ENCODE measurements around the gene NOXRED1.

Gene NOXRED1

DNA sequence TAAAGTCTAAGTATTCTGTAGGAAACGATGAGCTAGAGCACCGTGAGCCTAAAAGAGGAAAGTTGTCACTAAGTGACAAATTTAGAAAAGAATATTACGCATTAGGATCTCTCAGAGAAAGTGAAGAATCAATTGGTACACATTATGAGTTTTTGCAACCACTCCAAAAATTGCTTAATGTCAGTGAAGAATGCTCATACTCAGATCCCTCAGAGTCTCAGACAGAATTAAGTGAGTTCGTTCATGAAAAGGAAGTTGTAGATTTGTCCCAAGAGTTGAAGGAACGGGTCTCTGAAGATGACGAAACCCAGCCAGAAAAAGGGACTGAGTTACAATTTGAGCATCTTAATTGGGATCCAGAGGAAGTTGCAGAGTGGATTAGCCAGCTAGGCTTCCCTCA, 44.6 kb downstream of the NOXRED1 start:
- TF ChIP-seq, protein P1, sequence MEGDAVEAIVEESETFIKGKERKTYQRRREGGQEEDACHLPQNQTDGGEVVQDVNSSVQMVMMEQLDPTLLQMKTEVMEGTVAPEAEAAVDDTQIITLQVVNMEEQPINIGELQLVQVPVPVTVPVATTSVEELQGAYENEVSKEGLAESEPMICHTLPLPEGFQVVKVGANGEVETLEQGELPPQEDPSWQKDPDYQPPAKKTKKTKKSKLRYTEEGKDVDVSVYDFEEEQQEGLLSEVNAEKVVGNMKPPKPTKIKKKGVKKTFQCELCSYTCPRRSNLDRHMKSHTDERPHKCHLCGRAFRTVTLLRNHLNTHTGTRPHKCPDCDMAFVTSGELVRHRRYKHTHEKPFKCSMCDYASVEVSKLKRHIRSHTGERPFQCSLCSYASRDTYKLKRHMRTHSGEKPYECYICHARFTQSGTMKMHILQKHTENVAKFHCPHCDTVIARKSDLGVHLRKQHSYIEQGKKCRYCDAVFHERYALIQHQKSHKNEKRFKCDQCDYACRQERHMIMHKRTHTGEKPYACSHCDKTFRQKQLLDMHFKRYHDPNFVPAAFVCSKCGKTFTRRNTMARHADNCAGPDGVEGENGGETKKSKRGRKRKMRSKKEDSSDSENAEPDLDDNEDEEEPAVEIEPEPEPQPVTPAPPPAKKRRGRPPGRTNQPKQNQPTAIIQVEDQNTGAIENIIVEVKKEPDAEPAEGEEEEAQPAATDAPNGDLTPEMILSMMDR (IDR thresholded peaks at IDR 0.05; ENCODE audit: low read depth, low read length): no peak
- H3K4me3 ChIP-seq (replicated peaks in 1 of 2; ENCODE audit: low read depth in 2 of 2, low read length in 2 of 2): no peak overlapping the region
- no peak for DNase-seq (ENCODE audit: low read depth in 2 of 2)

DNA sequence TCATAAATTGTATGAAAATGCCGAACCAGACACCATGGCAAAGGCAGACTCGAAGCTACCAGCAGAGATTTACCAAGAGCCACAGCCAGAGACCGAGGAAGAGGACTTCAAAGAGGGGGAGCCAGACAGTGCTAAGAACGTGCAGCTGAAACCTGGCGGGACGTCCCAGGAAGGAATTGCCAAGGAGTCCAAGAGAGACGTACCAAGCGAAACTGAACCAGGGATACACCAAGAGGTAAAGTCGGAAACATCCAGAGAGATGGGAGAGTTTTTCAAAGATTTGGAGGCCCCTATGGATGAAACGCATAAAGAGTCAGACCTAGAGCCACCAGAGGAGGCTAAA, 45.9 kb downstream of the NOXRED1 start:
- DNase-seq (ENCODE audit: low read depth in 2 of 2): no peak
- H3K4me3 ChIP-seq (replicated peaks in 1 of 2; ENCODE audit: low read depth in 2 of 2, low read length in 2 of 2): peak overlapping the region; percentile 70 to 86
- TF ChIP-seq, protein P1 (IDR thresholded peaks at IDR 0.05; ENCODE audit: low read depth, low read length): no peak

DNA sequence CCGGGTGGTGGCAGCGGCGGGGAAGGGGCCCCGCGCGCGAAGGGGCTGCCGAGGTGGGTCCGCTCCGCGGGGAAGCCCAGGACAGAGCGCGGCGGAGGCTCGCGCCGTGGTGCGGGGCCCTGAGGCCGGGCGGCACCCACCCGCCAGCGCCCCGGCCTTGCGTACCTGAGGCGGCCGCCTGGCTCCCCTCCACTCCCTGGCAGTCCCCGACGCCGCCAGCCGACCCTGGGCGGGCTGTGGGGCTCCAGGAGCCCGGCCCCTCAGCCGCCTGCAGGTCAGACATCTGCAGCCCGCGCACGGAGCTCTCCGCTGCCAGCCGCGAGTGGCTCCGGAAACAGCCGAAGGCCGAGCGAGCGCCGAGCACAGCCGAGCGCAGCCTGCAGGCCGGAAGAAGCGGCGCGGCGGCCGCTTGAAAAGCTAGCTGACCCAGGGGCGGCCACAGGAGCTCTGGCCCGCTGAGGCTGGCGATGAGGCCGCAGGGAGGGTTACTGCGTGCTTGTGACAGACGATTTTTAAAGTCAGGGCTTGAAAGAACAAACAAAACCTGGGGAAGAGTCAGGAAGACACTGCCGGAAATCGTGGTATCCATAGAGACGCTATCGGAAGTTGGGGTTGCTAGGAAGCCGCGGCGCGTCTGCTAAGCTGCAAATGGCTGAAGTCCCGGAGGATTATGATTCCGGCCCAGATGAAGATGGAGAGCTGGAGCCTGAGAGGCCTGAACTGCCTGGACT, 46.4 kb downstream of the NOXRED1 start, which contains the start of the genes SAMD15 and TMED8:
Gene SAMD15, plus strand, starts transcription at position 609 of the 731 bp plus-strand sequence. Its CDS starts 40 bp downstream, at position 649.
Gene TMED8, minus strand, starts transcription at position 324 of the 731 bp plus-strand sequence. Its CDS starts 41 bp downstream, at position 283.
- TF ChIP-seq, protein P1 (IDR thresholded peaks at IDR 0.05; ENCODE audit: low read depth, low read length): peak; percentile 14
- H3K4me3 ChIP-seq (replicated peaks in 1 of 2; ENCODE audit: low read depth in 2 of 2, low read length in 2 of 2): peak within 1 kb of the TSS; percentile 70 to 86
- peak; percentile 86 to 90 for DNase-seq (ENCODE audit: low read depth in 2 of 2)

DNA sequence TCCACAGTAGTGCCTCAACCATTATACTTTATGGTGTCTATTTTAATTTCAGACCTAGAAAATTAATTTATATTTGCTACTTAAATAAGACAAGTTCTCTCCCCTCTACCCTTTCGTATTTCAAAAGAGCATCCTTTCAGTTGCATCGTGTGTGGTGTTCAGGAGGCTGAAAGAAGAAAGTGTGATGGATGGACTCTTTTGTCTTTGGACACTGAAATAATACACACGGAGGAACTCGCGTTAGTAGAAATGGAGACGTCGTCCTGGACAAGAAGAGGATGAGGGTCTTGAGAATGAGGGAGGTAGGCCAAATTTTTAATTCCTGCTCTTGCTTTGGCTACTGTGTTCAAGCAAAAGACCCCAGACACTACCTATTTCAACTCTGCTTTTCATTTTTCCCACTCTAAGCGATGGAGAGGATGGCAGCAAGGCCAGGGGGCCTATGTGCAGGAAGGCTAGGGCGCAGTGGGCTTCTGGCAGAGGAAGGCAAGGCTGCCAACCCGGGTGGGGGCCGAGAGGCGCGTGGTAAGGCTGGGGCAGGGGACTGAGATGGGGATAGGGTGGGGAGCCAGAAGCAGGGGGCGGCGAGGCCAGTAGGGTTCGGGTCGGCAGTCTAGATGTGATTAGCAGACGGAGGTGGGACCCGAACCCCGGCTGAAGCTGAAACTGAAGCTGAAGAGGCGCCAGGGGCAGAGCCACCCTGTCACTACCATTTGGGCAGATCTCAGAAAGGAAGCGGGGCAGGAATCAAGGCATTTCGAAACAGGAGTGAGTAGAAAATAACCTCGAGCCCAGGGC, 47.2 kb downstream of the NOXRED1 start:
- peak; percentile 22 to 25 for DNase-seq (ENCODE audit: low read depth in 2 of 2)
- peak overlapping the region; percentile 70 to 86 for H3K4me3 ChIP-seq (replicated peaks in 1 of 2; ENCODE audit: low read depth in 2 of 2, low read length in 2 of 2)
- TF ChIP-seq, protein P1 (IDR thresholded peaks at IDR 0.05; ENCODE audit: low read depth, low read length): no peak

DNA sequence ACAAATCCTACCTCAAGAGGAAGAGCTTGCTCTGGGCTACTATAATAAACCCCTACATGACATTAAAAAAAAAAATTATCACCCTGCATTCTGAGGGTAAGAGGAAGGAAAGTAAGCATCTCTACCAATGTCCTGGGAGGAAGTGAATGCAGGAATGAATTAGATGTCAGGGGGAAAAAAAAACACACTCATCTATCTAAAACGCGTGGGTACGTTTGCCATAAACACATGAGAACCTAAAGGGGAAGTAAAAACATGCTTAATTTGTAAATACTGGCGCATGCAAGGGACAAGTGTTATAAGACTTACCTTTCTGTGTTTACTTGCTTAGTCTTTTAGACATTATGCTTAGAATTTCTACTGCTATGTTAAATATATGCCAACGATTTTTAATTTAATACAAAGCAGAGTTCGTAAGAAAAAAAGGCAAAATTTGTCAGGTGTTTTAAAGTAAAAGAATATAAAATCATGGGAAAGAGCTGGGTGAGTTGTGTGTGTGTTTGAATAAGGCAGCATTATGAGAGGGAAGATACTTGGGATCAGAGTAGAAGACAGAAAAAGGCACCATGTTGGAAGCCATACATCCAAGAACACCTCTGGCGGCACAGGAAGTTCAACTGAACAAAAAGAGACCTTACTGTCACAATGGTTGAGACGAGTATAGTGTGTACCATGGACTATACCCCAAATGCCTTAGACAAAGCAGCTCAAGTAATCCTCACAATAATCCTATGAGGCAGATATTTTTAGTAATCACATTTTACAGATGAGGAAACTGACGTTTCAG, 48.0 kb downstream of the NOXRED1 start:
- TF ChIP-seq, protein P1 (IDR thresholded peaks at IDR 0.05; ENCODE audit: low read depth, low read length): no peak
- no peak overlapping the region for H3K4me3 ChIP-seq (replicated peaks in 1 of 2; ENCODE audit: low read depth in 2 of 2, low read length in 2 of 2)
- DNase-seq (ENCODE audit: low read depth in 2 of 2): no peak

DNA sequence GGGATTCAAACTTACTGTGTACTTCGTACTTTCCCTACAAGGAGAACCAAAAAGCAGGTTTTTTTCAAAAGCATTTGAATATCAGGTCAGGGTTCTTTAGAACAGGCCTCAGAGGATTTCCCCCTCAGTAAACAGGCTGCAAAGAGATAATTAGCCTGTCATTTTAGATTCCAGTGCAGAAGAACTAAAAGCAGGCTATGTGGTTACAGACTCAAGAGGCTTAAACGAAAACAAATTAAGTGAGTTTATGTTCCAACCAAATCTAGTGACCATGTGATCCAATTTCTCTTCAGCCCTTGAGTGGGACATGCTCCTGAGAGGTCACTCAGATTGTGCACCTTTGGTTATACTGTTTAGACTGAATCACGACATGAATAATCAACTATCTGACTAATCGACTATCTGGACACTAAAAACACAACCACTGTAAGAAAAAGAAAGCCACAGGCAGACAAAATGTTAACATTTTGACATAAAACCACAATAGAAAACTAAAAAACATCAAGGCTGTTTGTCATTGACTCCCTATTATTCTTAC, 51.0 kb downstream of the NOXRED1 start:
- TF ChIP-seq, protein P1 (IDR thresholded peaks at IDR 0.05; ENCODE audit: low read depth, low read length): no peak
- peak; percentile 5 to 50 for DNase-seq (ENCODE audit: low read depth in 2 of 2)
- no peak overlapping the region for H3K4me3 ChIP-seq (replicated peaks in 1 of 2; ENCODE audit: low read depth in 2 of 2, low read length in 2 of 2)

Measured in cardiac fibroblast (primary cell).